Natural killer cell (primary cell): Measurements from ENCODE around the gene GSC. TPM values are rescaled to one million over a fixed set of nuclear protein-coding genes. Genes with fewer than 3 reads are reported as not detected.

Experiments
- ATAC-seq, 3 donors: fragments of 150-1000 bp in 2 of 3; fragments of 200-7000 bp in 1 of 3; cut with Tn5 transposase; 1 replicate in 1 of 3; 2 replicates in 2 of 3; pipeline ENCODE4 v1.10.0; 2021; ENCODE audit warnings: mild to moderate bottlenecking in 2 of 3, moderate library complexity in 2 of 3
- DNase-seq, 2 donors: peaks; one replicate each; pipeline versions ENCODE4 v3.0.0 to v3.0.0-alpha.2; 2013 to 2021; ENCODE audit warnings: mixed read lengths in 1 of 2
- H3K27ac ChIP-seq: one replicate; pipeline ENCODE4 v1.5.1; 2013; ENCODE audit warnings: mild to moderate bottlenecking, low read length
- H3K27me3 ChIP-seq: one replicate; pipeline ENCODE4 v1.6.1; 2013; ENCODE audit warnings: low read length; ENCODE audit not compliant: control insufficient read depth, insufficient read depth
- H3K36me3 ChIP-seq: one replicate; pipeline ENCODE4 v1.6.1; 2013; ENCODE audit warnings: low read length; ENCODE audit not compliant: control insufficient read depth, insufficient read depth
- H3K4me1 ChIP-seq: one replicate; pipeline ENCODE4 v1.6.1; 2013; ENCODE audit warnings: low read length; ENCODE audit not compliant: control insufficient read depth, insufficient read depth
- H3K4me3 ChIP-seq: one replicate; pipeline ENCODE4 v1.5.1; 2013; ENCODE audit warnings: low read length
- H3K9me3 ChIP-seq: one replicate; pipeline ENCODE4 v1.6.1; 2013; ENCODE audit warnings: low read length; ENCODE audit not compliant: control insufficient read depth, insufficient read depth
- H3K27ac Mint-ChIP-seq, 2 donors: one replicate each; pipeline ENCODE4 v1.8.0; 2022; ENCODE audit warnings: mild to moderate bottlenecking in 2 of 2, mixed read lengths in 2 of 2, moderate library complexity in 1 of 2
- H3K27me3 Mint-ChIP-seq, 2 donors: one replicate each; pipeline ENCODE4 v1.8.0; 2022; ENCODE audit warnings: low read depth in 2 of 2, mixed read lengths in 2 of 2
- H3K36me3 Mint-ChIP-seq: one replicate; pipeline ENCODE4 v1.8.0; 2022; ENCODE audit warnings: mixed read lengths
- H3K4me1 Mint-ChIP-seq, 2 donors: one replicate each; pipeline ENCODE4 v1.8.0; 2022; ENCODE audit warnings: mixed read lengths in 2 of 2
- H3K4me3 Mint-ChIP-seq: one replicate; pipeline ENCODE4 v1.8.0; 2022; ENCODE audit warnings: mild to moderate bottlenecking, moderate library complexity, mixed read lengths
- H3K9me3 Mint-ChIP-seq, 2 donors: one replicate each; pipeline ENCODE4 v1.8.0; 2022; ENCODE audit warnings: mixed read lengths in 2 of 2
- WGBS: methylation state at CpG from one replicate; pipeline ENCODE4 v1.1.7; 2013; ENCODE audit warnings: missing lambda C conversion rate; ENCODE audit not compliant: insufficient coverage; 5-methylcytosine and 5-hydroxymethylcytosine counted together
- intact Hi-C: fragments of 100-400 bp; cut with micrococcal nuclease; formaldehyde crosslinking; loops from one replicate; pipeline ENCODE4 v1.14.2; 2022
- total RNA-seq, 4 donors: library from RNA; stranded (reverse); fragments of 120-200 nt in 1 of 4; gene quantifications; one replicate each; pipeline versions ENCODE4 v1.2.3 to v1.2.4, GENCODE V29; 2013 to 2022
- TF ChIP-seq, protein P1 (sequence below): fragments of 200-600 bp; IDR thresholded peaks from one replicate; pipeline ENCODE4 v1.8.0; 2022; ENCODE audit warnings: antibody characterized with exemption

GSC gene
- total RNA-seq, 3 donors from 2014 or later (not counting 1 experiment from before 2014, with no cell fraction given), result 0.28 to 2.1 (median 0.77) TPM

DNA sequence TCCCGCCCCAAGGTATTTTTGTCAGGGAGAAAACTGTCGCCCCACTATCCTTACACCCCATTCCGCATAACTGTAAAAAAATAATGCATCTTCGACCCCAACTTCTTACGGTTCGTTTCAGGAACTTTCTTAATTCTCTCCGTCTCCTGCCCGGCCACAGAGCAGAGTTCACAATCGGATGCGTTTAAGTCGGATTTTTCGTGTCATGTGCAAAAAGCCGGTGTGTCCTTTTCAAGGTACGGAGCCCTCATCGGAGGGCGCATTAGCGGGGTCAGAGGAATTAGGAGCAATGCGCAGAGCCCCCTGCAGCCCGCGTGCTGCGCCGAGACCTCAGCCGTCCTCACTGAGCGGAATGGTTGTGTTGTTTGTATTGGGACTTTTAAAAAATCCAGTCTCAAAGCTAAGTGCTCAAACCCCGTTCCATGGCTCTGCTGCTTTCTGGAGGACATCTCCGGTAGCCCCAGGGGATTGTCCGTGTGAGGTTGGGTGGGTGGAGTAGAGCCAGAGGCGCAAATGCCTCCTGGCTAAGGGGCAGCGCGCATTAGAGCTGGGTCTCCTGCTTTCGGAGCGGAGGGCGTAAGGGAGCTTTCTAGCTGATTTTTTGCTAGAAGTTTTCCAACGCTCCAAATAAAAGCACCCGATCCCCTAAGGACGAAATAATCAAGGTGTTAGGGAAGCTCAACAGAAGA, 3.9 kb upstream of the GSC start:
- TF ChIP-seq, protein P1, sequence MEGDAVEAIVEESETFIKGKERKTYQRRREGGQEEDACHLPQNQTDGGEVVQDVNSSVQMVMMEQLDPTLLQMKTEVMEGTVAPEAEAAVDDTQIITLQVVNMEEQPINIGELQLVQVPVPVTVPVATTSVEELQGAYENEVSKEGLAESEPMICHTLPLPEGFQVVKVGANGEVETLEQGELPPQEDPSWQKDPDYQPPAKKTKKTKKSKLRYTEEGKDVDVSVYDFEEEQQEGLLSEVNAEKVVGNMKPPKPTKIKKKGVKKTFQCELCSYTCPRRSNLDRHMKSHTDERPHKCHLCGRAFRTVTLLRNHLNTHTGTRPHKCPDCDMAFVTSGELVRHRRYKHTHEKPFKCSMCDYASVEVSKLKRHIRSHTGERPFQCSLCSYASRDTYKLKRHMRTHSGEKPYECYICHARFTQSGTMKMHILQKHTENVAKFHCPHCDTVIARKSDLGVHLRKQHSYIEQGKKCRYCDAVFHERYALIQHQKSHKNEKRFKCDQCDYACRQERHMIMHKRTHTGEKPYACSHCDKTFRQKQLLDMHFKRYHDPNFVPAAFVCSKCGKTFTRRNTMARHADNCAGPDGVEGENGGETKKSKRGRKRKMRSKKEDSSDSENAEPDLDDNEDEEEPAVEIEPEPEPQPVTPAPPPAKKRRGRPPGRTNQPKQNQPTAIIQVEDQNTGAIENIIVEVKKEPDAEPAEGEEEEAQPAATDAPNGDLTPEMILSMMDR, result no peak
- H3K4me3 Mint-ChIP-seq, result no peak overlapping the region
- 20% methylated on average over 33 of the region's 36 CpGs for WGBS
- no peak overlapping the region for H3K4me3 ChIP-seq
- H3K36me3 ChIP-seq, result no peaks in the 10 kb centered on the region
- H3K27me3 ChIP-seq, result peaks cover 59% of the 10 kb centered on the region
- intact Hi-C loops, result no loop called here
- peaks cover 18 to 20% of the 10 kb centered on the region in 2 donors for H3K4me1 Mint-ChIP-seq
- H3K4me1 ChIP-seq, result peaks cover 7% of the 10 kb centered on the region
- H3K27me3 Mint-ChIP-seq, result peaks cover 63 to 79% of the 10 kb centered on the region in 2 donors
- peak overlapping the region in 1 of 2 donors; percentile 31 for H3K27ac Mint-ChIP-seq
- no peaks in the 10 kb centered on the region for H3K9me3 Mint-ChIP-seq
- H3K36me3 Mint-ChIP-seq, result peaks cover 8% of the 10 kb centered on the region
- no peak overlapping the region for H3K27ac ChIP-seq
- H3K9me3 ChIP-seq, result no peaks in the 10 kb centered on the region
- DNase-seq (no peak), ATAC-seq (no peak)

DNA sequence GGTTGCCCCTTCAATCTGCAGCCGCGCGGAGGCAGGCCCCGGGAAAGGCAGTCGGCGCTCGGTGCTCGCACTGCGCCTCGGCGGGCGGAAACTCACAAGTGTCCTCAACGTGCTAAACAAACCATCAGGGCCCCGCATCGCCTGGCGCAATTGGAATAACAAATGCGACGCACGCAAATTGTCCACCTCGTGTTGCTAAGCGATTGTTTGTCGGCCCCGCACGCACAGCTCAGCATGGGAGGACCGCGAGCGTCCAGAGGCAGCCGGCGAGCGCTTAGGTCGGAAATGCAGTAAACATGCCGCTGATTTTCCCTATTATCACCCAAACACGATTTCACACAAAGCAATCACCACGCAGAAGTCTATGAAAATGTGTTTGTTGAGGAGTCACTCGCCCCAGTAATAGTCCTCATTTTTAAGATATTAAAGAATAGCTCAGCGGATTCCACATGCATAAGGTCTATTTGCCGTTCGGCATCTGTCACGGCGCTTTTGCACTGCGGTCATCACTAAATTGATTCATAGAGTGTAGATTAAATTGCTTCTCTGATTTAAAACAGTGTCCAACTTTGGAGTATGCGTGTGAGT, 3.2 kb upstream of the GSC start:
- no peaks in the 10 kb centered on the region for H3K36me3 ChIP-seq
- Mint-ChIP-seq H3K4me3 (peak overlapping the region; percentile 42), H3K9me3 (no peaks in the 10 kb centered on the region), H3K27ac (peak overlapping the region in 1 of 2 donors; percentile 31), H3K27me3 (peaks cover 67 to 85% of the 10 kb centered on the region in 2 donors), H3K4me1 (peaks cover 23 to 27% of the 10 kb centered on the region in 2 donors), H3K36me3 (peaks cover 8% of the 10 kb centered on the region)
- intact Hi-C loops, result no loop called here
- peaks cover 13% of the 10 kb centered on the region for H3K4me1 ChIP-seq
- WGBS, result 9% methylated on average over 39 of the region's 42 CpGs
- no peaks in the 10 kb centered on the region for H3K9me3 ChIP-seq
- TF ChIP-seq, protein P1, result no peak
- H3K4me3 ChIP-seq, result no peak overlapping the region
- H3K27ac ChIP-seq, result no peak overlapping the region
- ATAC-seq (no peak), DNase-seq (no peak)
- H3K27me3 ChIP-seq, result peaks cover 66% of the 10 kb centered on the region

DNA sequence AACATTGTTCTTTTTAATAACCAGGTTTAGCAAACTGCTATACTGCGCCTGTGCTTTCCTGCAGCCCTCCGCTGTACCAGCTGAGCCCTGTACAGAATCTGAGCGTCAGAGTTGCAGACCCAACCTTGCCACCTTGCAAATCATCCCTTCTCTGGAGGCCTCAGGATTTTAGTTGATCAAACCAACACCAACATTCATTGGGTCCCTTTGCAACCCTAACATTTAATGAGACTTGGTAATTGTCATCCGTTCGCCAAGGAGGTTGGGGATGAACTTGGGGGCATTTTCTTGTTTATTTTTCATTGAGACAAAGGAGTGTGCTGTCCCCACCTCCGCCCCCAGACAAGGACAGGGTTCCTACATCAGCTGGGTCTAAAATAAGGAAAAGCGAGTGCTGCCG, 2.6 kb upstream of the GSC start:
- Mint-ChIP-seq H3K27me3 (peaks cover 69 to 86% of the 10 kb centered on the region in 2 donors), H3K4me1 (peaks cover 25 to 28% of the 10 kb centered on the region in 2 donors), H3K27ac (no peak overlapping the region), H3K9me3 (no peaks in the 10 kb centered on the region), H3K4me3 (no peak overlapping the region), H3K36me3 (peaks cover 8% of the 10 kb centered on the region)
- WGBS, result 23% methylated on average over 8 of the region's 8 CpGs
- H3K27ac ChIP-seq, result no peak overlapping the region
- H3K9me3 ChIP-seq, result no peaks in the 10 kb centered on the region
- no peak for DNase-seq
- H3K4me1 ChIP-seq, result peaks cover 14% of the 10 kb centered on the region
- peaks cover 68% of the 10 kb centered on the region for H3K27me3 ChIP-seq
- ATAC-seq, result no peak
- TF ChIP-seq, protein P1, result no peak
- no peak overlapping the region for H3K4me3 ChIP-seq
- intact Hi-C loops, result no loop called here
- no peaks in the 10 kb centered on the region for H3K36me3 ChIP-seq
